C4-2B (cell line): ENCODE measurements around the gene ITGA11.

Experiments
- H3K27ac ChIP-seq: fragments of 450-650 bp; 2 replicates; pipeline ENCODE4 v1.5.1; 2017
- ZFX ChIP-seq: fragments of 450-650 bp; IDR thresholded peaks from 2 replicates; pipeline ENCODE4 v1.6.1; 2017
- TF ChIP-seq, protein P1 (sequence below): fragments of 450-650 bp; conservative IDR thresholded peaks from 2 replicates; pipeline ENCODE4 v1.5.1; 2017; ENCODE audit warnings: mild to moderate bottlenecking

The ITGA11 gene

DNA sequence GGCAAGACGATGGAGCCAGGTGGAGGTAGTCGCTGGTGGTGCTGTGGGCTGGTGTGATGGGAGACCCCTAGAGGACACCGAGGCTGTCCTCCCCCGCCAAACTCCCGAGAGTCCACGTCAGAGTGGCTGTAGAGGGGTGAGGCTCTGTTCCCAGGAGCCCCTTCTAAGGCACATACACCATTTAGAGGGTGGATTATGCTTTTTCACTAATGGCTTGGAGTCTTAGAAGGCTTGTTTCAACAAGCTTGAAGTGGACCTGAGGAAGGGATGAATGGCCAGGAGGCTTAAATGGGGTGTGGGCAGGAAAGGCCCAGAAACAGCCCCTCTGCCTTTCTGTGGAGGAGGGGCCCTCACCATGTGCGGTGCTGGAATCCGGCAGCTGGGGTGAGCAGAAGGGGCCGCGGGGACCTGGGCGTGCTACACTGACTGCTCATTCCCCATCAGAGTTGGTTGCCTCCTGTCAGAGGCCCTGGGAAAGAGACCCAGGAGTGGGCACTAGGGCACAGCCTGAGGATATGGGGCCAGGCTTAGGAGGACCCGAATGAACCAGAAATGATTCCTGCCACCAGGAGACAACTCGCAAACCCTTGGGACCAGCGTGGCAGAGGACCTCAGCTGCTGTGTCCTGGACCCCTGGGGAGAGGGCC lies 88.3 kb downstream of the ITGA11 start:
- no peak for TF ChIP-seq ZFX
- TF ChIP-seq, protein P1, sequence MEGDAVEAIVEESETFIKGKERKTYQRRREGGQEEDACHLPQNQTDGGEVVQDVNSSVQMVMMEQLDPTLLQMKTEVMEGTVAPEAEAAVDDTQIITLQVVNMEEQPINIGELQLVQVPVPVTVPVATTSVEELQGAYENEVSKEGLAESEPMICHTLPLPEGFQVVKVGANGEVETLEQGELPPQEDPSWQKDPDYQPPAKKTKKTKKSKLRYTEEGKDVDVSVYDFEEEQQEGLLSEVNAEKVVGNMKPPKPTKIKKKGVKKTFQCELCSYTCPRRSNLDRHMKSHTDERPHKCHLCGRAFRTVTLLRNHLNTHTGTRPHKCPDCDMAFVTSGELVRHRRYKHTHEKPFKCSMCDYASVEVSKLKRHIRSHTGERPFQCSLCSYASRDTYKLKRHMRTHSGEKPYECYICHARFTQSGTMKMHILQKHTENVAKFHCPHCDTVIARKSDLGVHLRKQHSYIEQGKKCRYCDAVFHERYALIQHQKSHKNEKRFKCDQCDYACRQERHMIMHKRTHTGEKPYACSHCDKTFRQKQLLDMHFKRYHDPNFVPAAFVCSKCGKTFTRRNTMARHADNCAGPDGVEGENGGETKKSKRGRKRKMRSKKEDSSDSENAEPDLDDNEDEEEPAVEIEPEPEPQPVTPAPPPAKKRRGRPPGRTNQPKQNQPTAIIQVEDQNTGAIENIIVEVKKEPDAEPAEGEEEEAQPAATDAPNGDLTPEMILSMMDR, result no peak
- no peak overlapping the region for H3K27ac ChIP-seq

DNA sequence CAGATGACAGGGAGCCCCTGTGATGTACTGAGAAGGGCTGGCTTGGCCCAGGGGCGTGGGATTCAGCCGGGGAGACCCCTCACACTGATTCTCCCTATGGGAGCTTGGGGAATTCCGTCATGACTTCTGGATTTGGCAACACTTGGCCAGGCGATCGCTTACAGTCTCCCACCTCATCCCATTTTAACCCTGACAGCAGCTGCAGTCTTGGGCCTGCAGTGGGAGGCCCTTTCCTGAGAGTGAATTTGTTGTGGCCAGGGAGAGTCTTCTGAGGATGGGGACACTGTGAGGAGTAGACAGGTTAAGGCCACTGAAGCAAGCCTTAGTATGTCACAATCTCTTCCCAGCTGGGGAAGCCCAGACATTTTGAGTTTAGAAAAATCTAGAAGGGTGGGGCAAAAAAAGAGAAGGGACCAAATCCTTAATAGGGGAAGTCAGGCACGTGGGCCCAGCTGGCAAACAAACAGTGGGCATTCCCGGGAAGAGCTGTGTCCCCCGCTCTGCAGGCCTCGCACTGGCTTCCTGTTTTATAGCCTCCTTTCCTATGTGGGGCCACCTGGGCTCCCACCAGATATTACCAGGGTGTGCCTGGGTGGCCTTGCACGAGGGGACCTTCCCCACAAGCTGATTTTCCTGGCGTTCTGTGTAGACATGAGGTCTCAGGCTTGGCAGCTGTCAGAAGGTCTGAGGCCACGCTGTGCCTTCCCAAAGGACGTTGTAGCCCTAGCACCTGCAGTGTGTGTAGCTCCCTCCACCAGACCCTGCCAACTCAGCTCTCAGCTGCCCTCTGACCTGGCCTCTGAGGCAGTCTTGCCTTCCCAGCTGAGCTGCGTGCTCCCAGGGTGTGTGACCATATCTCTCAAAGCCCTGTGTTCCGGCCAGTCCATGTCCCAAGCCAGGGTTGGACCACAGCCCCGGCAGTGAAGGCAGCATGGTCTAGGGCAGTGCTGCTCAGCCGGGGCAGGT lies 89.9 kb downstream of the ITGA11 start:
- peak overlapping the region; percentile 37; the same call in 1 of the 2 replicates for H3K27ac ChIP-seq
- no peak for TF ChIP-seq ZFX
- TF ChIP-seq, protein P1, result no peak

DNA sequence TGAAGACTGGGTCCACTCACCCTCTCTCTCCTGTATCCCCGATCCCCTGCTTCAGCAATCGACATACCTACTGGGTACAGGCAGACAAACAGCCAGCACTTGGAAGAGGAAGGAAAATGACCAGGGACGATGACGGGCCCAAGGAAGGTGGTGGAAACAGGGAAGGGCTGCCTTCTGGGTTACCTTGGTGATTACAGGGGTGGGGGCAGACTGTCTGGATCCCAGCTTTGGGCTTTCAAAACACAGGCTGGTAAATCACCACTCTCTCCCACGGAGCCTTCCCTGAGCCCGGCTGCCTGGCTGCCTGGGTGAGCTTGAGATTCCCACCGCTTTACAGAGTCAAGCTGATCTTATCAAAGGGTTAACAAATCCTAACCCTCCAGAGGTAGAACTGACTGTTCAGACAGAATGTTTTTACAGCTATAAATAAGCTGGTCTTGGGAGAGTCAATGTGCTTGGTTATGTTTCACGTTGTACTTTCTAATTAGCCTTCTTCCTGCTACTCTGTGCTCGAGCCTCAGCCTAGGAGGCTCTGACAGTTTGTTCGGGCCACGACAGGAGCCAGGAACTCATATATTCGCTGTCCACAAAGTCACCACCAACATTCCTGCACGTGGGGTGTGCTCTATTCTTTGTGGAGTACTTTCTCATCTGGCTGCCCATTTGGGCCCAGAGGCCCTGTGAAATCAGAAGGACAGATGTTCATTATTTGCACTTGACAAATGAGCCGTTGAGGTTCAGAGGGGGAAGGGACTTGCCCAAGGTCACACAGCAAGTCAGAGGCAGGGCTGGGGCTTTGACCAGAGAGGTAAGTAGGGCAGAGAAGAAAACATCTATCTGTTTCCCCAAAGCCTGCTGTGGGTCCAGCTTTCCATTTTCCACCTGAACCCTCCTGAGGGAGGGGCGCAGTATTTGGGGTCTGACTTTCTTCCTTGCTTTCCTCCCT lies 91.0 kb downstream of the ITGA11 start:
- TF ChIP-seq, protein P1, result no peak
- TF ChIP-seq ZFX, result no peak
- peak overlapping the region; percentile 37; the same call in 1 of the 2 replicates for H3K27ac ChIP-seq

DNA sequence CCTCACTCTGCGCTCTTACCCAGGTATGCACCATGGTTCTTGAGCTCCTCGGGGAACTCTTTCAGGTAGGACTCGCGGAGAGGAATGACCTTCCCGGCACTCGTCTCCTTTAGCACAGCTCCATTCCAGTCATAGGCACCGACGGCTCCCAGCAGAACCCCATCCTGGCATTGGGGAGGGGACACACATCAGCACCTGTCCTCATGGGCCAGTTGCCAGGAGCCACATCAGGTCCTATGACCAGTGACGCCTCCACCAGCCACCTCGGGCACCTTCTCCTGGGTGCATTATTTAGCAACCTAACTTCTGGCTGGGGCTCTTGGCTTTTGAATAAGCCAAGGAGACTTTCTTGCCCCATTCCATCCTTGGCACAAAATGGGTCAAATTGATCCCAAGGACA lies 92.5 kb downstream of the ITGA11 start:
- no peak for TF ChIP-seq ZFX
- TF ChIP-seq, protein P1, result no peak

DNA sequence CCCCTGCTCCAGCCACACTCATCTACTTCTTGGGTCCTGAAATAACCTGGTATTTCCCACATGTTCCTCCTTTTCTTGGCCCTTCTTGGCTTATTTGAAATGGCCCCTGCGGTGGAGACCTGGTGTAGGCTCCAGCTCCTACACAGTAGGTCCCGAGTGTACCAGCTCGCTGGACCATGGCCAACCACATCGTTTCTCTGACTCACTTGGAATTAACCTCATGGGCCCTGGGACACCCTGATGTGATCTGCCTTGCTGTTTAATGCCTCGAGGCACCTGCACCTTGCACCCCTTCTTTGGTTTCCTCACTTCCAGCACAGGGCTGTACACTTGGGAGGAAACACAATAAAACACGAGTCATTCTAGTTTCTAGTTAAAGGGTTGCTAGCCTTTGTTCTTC lies 94.1 kb downstream of the ITGA11 start:
- TF ChIP-seq, protein P1, result no peak
- TF ChIP-seq ZFX, result no peak
- H3K27ac ChIP-seq, result peak overlapping the region; percentile 1; the same call in 1 of the 2 replicates

More for the DNA sequence above, 92.5 kb downstream of the ITGA11 start:
- no peak overlapping the region for H3K27ac ChIP-seq

DNA sequence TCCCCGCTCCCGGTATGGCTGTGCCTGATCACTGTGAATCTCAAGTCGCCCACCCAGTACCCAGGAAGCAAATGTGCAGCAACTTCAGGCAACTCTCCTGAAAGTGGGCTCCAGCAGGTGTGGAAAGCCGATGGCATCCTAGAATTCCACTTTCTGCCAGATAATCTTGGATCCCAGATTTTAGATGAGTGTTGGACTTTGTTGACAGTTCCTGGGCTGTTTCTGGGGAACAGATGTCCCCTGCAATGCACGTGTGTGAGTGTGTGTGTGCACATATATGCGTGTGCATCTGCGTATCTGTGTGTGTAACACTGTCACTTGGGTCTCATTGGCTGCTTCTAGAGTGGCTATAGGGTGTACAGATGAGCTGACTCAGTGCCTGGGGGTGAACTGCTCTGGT lies 95.4 kb downstream of the ITGA11 start:
- no peak overlapping the region for H3K27ac ChIP-seq
- TF ChIP-seq, protein P1, result no peak
- no peak for TF ChIP-seq ZFX
